Left ventricle myocardium superior (tissue), 1 donor: ENCODE measurements around the gene PSD2. TPM values are rescaled to one million over a fixed set of nuclear protein-coding genes. Genes with fewer than 3 reads are reported as not detected.

ENCODE experiments used
- ATAC-seq: fragments of 200-7000 bp; cut with Tn5 transposase; one replicate; pipeline ENCODE4 v1.9.1; 2020; ENCODE audit warnings: mild to moderate bottlenecking, moderate library complexity
- DNase-seq: peaks from one replicate; pipeline ENCODE4 v3.0.0-alpha.2; 2020
- intact Hi-C: fragments of 100-400 bp; cut with micrococcal nuclease; formaldehyde crosslinking; loops from one replicate; pipeline ENCODE4 v1.11.0; 2022
- long read RNA-seq: library from polyadenylated mRNA; unstranded; transcript quantifications from one replicate; pipeline ENCODE4 v2.0.0, GENCODE V29; 2021
- total RNA-seq: library from RNA; stranded (reverse); fragmentation: NEBNext Ultra II Directional; extraction: Animal tissue kit (Norgen Biotek cat#: 25700); gene quantifications from one replicate; pipeline ENCODE4 v1.2.1, GENCODE V29; 2021
- donor health status: DM: no; HTN: yes; CAD: no; lungs with severe emphysema.

PSD2 gene
- total RNA-seq = not detected
- long read RNA-seq = 0 reads

GRCh38 chr5:139795074-139796001 lies at the start of gene PSD2:
PSD2 (plus strand) TSS chr5:139795808; CDS start chr5:139809441, 13,633 bp downstream.
- DNase-seq (peak; percentile 59), ATAC-seq (peak; percentile 63)
- intact Hi-C loops = no loop called here

GRCh38 chr5:139746691-139747582 lies 48.7 kb upstream of the PSD2 start:
- intact Hi-C loops = no loop called here
- DNase-seq (peak; percentile 39), ATAC-seq (peak; percentile 28)

- intact Hi-C loops = no loop called here
- DNase-seq (peak; percentile 70), ATAC-seq (peak; percentile 29)
Measured at GRCh38 chr5:139747583-139748504, 47.8 kb upstream of the PSD2 start.

GRCh38 chr5:139748505-139748826 lies 47.1 kb upstream of the PSD2 start:
- ATAC-seq = no peak
- intact Hi-C loops = no loop called here
- no peak for DNase-seq

- no peak for ATAC-seq
- intact Hi-C loops = no loop called here
- DNase-seq = no peak
Measured at GRCh38 chr5:139749242-139749641, 46.4 kb upstream of the PSD2 start.

GRCh38 chr5:139751236-139751635 lies 44.4 kb upstream of the PSD2 start:
- DNase-seq (no peak), ATAC-seq (no peak)
- intact Hi-C loops = no loop called here

GRCh38 chr5:139752506-139753473 lies 42.8 kb upstream of the PSD2 start:
- intact Hi-C loops = no loop called here
- ATAC-seq (no peak), DNase-seq (no peak)

GRCh38 chr5:139755892-139756671 lies 39.5 kb upstream of the PSD2 start:
- no peak for ATAC-seq
- intact Hi-C loops = no loop called here
- DNase-seq = no peak

- ATAC-seq (no peak), DNase-seq (no peak)
- intact Hi-C loops = no loop called here
Measured at GRCh38 chr5:139756971-139757370, 38.6 kb upstream of the PSD2 start.

- DNase-seq (no peak), ATAC-seq (no peak)
- intact Hi-C loops = no loop called here
Measured at GRCh38 chr5:139757727-139758509, 37.7 kb upstream of the PSD2 start.

GRCh38 chr5:139758510-139759075 lies 37.0 kb upstream of the PSD2 start:
- ATAC-seq (no peak), DNase-seq (no peak)
- intact Hi-C loops = no loop called here

- intact Hi-C loops = no loop called here
- ATAC-seq = no peak
- DNase-seq = no peak
Measured at GRCh38 chr5:139759219-139759721, 36.3 kb upstream of the PSD2 start.

GRCh38 chr5:139760066-139761056 lies 35.2 kb upstream of the PSD2 start:
- DNase-seq = no peak

GRCh38 chr5:139761057-139761450 lies 34.6 kb upstream of the PSD2 start:
- intact Hi-C loops = loop anchor here (5.0 kb wide), 1 partner anchor 129 kb away; no protein-coding TSS in a partner anchor
- ATAC-seq (no peak), DNase-seq (no peak)

More at GRCh38 chr5:139760066-139761056, 35.2 kb upstream of the PSD2 start:
- intact Hi-C loops = loop anchor here (5.0 kb wide), 1 partner anchor 128 kb away; no protein-coding TSS in a partner anchor
- no peak for ATAC-seq

GRCh38 chr5:139761501-139761900 lies 34.1 kb upstream of the PSD2 start:
- intact Hi-C loops = loop anchor here (5.0 kb wide), 1 partner anchor 129 kb away; no protein-coding TSS in a partner anchor
- DNase-seq (no peak), ATAC-seq (no peak)
